Activated effector memory CD4-positive, alpha-beta T cell treated with anti-CD3 and anti-CD28 coated beads, Interleukin-2, amount 50 U/mL, for 16 hours (primary cell): ENCODE measurements around the gene GTPBP6.
"Not testable (repeated sequence)": the region's sequence is repeated elsewhere in the genome, so short reads cannot be mapped to it uniquely, and the experiment has no call there.

Source experiments
- DNase-seq: peaks from one replicate; pipeline ENCODE4 v3.0.0-alpha.2; 2020

GTPBP6 gene

GRCh38 chrX:290476-291166, 28.0 kb downstream of the GTPBP6 start:
- DNase-seq = peak; percentile 46

GRCh38 chrX:288561-288991, 30.0 kb downstream of the GTPBP6 start:
- no peak for DNase-seq

GRCh38 chrX:287670-288069, 30.9 kb downstream of the GTPBP6 start:
- peak; percentile 41 for DNase-seq

- no peak for DNase-seq
These were observed 33.4 kb downstream of the GTPBP6 start for GRCh38 chrX:285076-285677.

- DNase-seq = peak; percentile 96
These were observed 35.3 kb downstream of the GTPBP6 start for GRCh38 chrX:283115-283845.

GRCh38 chrX:282000-282681, 36.5 kb downstream of the GTPBP6 start:
- not testable (repeated sequence) for DNase-seq

- DNase-seq = peak; percentile 68
These were observed 37.2 kb downstream of the GTPBP6 start, which contains the start of gene PLCXD1 for GRCh38 chrX:281166-281999. PLCXD1 (plus strand) TSS chrX:281381; CDS start chrX:284188, 2,807 bp downstream.

- DNase-seq = not testable (repeated sequence)
These were observed 37.9 kb downstream of the GTPBP6 start for GRCh38 chrX:280722-281121.

- not testable (repeated sequence) for DNase-seq
These were observed 38.6 kb downstream of the GTPBP6 start for GRCh38 chrX:279757-280604.

- DNase-seq = peak; percentile 78
These were observed 41.9 kb downstream of the GTPBP6 start for GRCh38 chrX:276581-277201.

- DNase-seq = peak; percentile 84
These were observed 42.5 kb downstream of the GTPBP6 start for GRCh38 chrX:275967-276580.

- DNase-seq = no peak
These were observed 43.1 kb downstream of the GTPBP6 start for GRCh38 chrX:275476-275966.

- DNase-seq = no peak
These were observed 43.6 kb downstream of the GTPBP6 start for GRCh38 chrX:274904-275475.

- DNase-seq = no peak
These were observed 47.7 kb downstream of the GTPBP6 start for GRCh38 chrX:270848-271367.

GRCh38 chrX:267771-268261, 50.8 kb downstream of the GTPBP6 start:
- peak; percentile 58 for DNase-seq

GRCh38 chrX:265502-265901, 53.1 kb downstream of the GTPBP6 start:
- DNase-seq = peak; percentile 38

GRCh38 chrX:264634-265455, 53.8 kb downstream of the GTPBP6 start:
- no peak for DNase-seq

- peak; percentile 33 for DNase-seq
These were observed 54.6 kb downstream of the GTPBP6 start for GRCh38 chrX:264006-264405.
